Measurements from ENCODE around the gene PTGIS.

PTGIS gene

DNA sequence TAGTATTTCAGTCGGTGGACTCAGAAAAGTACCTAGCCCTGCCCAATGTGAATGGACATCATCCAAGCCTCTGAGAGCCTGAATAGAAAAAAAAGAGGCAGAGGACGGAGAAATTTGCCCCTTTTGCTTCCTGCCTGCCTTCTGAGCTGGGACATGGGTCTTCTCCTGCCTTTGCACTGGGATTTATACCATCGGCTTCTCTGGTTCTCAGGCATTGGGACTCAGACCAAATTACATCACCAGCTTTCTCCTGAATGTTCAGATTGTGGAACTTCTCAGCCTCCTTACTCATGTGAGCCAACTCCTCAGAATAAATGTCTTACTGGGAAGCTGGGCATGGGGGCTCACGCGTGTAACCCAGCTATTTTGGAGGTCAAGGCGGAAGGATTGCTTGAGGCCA, 105.3 kb downstream of the PTGIS start:
- no peak for DNase-seq

DNA sequence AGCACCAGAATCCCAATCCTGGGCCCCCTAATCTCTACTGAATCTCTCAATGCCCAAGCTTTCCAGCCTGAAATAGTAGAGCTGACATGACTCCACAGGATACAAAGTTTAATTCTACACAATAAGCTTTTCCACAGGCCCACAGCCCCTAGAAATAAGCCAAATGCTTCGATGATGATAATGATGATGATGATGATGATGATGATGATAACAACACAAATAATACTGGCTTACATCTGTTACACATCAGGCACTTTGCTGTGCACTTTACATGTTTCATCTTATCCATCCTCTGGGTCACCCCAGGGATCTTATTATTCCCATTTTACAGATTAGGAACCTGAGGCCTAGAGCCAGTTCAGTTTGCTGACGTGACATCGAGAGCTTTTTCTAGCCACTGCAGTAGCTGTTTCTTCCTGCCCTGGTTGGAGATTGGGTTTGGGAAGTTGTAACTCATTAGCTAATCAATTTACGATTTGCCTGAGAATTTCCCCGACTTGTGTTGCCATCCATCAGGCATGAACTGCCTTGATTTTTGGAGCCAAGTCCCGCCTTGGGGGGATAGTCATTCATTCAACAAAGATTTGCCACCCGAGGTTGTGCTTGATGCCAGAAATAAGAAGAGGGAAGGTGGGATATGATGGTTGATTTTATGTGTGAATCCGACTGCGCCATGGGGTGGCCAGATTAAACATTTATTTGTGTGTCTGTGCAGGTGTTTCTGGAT, 105.9 kb downstream of the PTGIS start:
- DNase-seq: no peak

DNA sequence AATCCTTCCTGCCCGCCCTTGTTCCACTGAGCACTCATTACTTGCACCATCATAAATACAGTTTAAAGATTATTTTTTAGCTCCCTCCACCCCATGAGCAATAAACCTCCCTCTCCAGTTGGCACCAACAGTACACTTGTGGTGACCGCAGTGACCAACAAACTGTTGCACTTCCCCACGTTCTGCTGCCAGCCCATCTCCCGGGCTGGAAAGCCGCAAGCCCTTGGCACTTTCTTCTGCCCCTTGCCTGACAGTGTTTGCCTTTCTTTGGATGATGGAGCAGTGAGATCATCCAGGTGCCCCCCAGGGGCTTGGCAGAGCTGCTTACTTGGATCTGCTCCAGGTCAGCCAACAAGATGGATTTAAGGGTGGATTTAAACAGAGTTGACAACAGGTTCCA, 107.0 kb downstream of the PTGIS start:
- DNase-seq: peak; percentile 28

DNA sequence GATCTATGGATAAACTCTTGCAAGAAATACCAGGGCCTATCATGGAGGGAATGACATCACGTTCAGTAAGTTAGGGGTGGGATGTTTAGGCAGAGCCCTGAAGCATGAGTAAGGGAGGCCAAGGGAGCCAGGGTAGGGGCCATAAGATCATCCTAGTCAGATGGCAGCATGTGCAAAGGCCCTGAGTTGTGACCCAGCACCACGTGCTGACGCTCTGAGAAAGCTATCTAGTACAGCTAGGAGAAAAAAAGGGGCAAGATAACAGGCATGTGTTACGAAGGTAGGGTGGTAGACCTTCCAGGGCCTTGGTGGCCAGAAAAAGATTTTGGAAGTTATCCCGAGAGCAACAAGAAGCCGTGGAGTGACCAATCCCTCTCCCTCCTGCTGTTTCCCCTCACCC, 107.8 kb downstream of the PTGIS start:
- DNase-seq: no peak

DNA sequence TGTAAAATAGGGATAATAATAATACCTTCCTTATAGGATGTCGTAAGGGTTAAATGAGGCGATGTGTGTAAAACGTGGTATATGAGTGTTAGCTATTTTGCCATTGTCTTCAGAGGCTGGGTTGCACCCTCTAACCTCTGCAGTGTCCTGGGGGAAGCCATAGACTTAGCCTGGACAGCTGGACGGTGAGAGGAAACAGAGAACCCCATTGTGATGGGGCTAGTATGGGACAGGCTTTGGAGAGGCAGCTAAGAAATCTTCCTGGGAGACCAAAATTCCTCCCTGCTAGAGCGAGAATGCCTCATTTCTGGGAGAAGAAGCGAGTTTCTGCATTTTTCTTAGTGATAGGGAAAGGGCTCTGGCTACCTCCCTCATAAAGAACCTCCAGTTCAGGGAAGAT, 108.3 kb downstream of the PTGIS start:
- DNase-seq: no peak

DNA sequence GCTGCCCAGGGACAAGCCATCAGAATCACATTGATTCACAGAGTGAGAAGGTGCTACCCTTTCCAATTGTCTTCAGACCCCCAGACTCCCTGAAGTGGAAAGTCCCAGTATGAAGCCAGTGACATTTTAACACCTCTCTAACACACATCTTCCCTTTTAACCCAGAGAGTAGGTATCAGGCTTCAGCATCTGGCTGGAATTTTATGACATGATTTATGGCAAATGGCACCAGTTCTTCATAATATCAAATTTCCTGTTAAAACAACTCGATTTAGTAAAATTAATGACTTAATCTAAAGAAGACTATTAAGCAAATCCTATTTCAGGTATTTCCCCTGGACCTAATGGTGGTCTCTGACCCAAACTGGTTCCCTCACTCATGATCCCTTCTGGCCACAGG, 110.5 kb downstream of the PTGIS start:
- DNase-seq: no peak

DNA sequence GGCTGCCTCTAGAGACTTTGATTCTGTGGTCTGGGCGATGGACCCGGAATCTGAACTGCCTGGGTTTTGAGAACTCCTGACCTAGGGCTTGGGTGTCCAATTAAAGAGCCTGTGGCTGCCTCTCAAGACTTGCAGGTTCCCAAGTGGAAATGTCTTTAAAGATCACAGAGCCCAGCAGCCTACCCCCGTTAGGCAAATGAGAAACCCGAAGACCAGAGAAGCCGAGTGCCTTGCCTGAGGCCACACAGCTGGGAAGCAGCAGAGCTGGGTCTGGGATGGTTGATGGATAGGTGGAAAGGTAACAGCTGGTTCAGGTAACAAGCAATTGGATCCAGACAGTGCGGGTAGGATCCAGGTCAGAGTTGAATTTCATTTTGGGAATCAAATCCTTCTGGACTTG, 111.3 kb downstream of the PTGIS start:
- no peak for DNase-seq

DNA sequence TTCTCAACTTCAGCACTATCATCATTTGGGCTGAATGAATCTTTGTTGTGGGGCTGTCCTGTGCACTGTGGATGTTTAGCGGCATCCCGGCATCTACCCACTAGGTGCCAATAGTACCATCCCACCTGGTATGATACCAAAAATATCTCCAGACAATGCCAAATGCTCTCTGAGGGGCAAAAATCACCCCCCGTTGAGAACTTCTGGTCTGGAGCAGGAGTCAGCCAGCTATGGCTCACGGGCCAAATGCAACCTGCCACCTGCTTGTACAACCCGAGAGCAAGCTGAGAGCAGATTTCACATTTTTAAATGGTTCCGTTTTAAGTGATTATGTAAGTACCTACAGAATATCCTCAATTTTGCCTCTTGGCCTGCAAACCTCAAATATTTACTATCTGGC, 112.2 kb downstream of the PTGIS start:
- DNase-seq: no peak

Data from NCI-H226 (cell line).